Neural progenitor cell (in vitro differentiated cells): ENCODE measurements around the gene NCEH1. TPM values are rescaled to one million over a fixed set of nuclear protein-coding genes. Genes with fewer than 3 reads are reported as not detected.

Experiments
- DNase-seq: peaks from one replicate; pipeline ENCODE4 v3.0.0-alpha.2; 2016; ENCODE audit warnings: low spot score
- H2AFZ ChIP-seq: fragments of 200-600 bp; sonication (generic); replicated peaks from 2 replicates; pipeline ENCODE4 v1.6.1; 2016; ENCODE audit warnings: antibody characterized with exemption
- H3F3A ChIP-seq: fragments of 200-600 bp; sonication (generic); 2 replicates; pipeline ENCODE4 v1.6.1; 2016; ENCODE audit warnings: antibody characterized with exemption, low read depth
- H3K27ac ChIP-seq: fragments of 200-600 bp; sonication (generic); 2 replicates; pipeline ENCODE4 v1.5.1; 2016; ENCODE audit warnings: mild to moderate bottlenecking
- H3K27me3 ChIP-seq: fragments of 200-600 bp; sonication (generic); 2 replicates; pipeline ENCODE4 v1.6.1; 2016; ENCODE audit warnings: mild to moderate bottlenecking, moderate library complexity
- H3K36me3 ChIP-seq: fragments of 200-600 bp; sonication (generic); 2 replicates; pipeline ENCODE4 v1.5.1; 2016
- H3K4me1 ChIP-seq: fragments of 200-600 bp; sonication (generic); 2 replicates; pipeline ENCODE4 v1.6.1; 2016; ENCODE audit warnings: mixed run types
- H3K4me2 ChIP-seq: fragments of 200-600 bp; sonication (generic); 2 replicates; pipeline ENCODE4 v1.6.1; 2016
- H3K4me3 ChIP-seq: fragments of 200-600 bp; sonication (generic); 2 replicates; pipeline ENCODE4 v1.5.1; 2016
- H3K79me2 ChIP-seq: fragments of 200-600 bp; sonication (generic); 2 replicates; pipeline ENCODE4 v1.6.1; 2016; ENCODE audit warnings: low read depth
- H3K9ac ChIP-seq: fragments of 200-600 bp; sonication (generic); 2 replicates; pipeline ENCODE4 v1.6.1; 2016
- H3K9me3 ChIP-seq: fragments of 200-600 bp; sonication (generic); 2 replicates; pipeline ENCODE4 v1.5.1; 2016; ENCODE audit warnings: low read depth
- H4K20me1 ChIP-seq: fragments of 200-600 bp; sonication (generic); 2 replicates; pipeline ENCODE4 v1.6.1; 2016; ENCODE audit warnings: low read depth
- H3K27ac Mint-ChIP-seq: 3 replicates; pipeline ENCODE4 v1.8.0; 2021; ENCODE audit warnings: mixed read lengths
- H3K27me3 Mint-ChIP-seq: 2 replicates; pipeline ENCODE4 v1.8.0; 2022; ENCODE audit warnings: low read depth, mild to moderate bottlenecking, inconsistent platforms, moderate library complexity, mixed read lengths; ENCODE audit not compliant: insufficient read depth
- H3K36me3 Mint-ChIP-seq: 3 replicates; pipeline ENCODE4 v1.8.0; 2021; ENCODE audit warnings: mixed read lengths
- H3K4me1 Mint-ChIP-seq: 3 replicates; pipeline ENCODE4 v1.8.0; 2021; ENCODE audit warnings: mixed read lengths
- H3K4me3 Mint-ChIP-seq: 3 replicates; pipeline ENCODE4 v1.8.0; 2021; ENCODE audit warnings: mild to moderate bottlenecking, moderate library complexity, mixed read lengths
- H3K9me3 Mint-ChIP-seq: 3 replicates; pipeline ENCODE4 v1.8.0; 2020; ENCODE audit warnings: mixed read lengths
- EZH2 ChIP-seq: fragments of 200-600 bp; sonication (generic); IDR thresholded peaks from 2 replicates; pipeline ENCODE4 v1.6.1; 2017; ENCODE audit warnings: antibody characterized with exemption, mild to moderate bottlenecking, moderate library complexity
- EZH2phosphoT487 ChIP-seq: fragments of 200-600 bp; sonication (generic); IDR thresholded peaks from 2 replicates; pipeline ENCODE4 v1.6.1; 2017; ENCODE audit warnings: antibody characterized with exemption
- total RNA-seq: library from RNA; depleted of rRNA; stranded (reverse); fragments of >200 nt; gene quantifications from 2 replicates; pipeline ENCODE4 v1.2.3, GENCODE V29; 2015; ENCODE audit warnings: low replicate concordance
- TF ChIP-seq, protein P1 (sequence below): fragments of 200-600 bp; sonication (generic); IDR thresholded peaks from 2 replicates; pipeline ENCODE4 v1.5.1; 2017; ENCODE audit warnings: antibody characterized with exemption, mild to moderate bottlenecking

Gene NCEH1
- total RNA-seq, 1 donor from 2014 or later, result 7.7 TPM

DNA sequence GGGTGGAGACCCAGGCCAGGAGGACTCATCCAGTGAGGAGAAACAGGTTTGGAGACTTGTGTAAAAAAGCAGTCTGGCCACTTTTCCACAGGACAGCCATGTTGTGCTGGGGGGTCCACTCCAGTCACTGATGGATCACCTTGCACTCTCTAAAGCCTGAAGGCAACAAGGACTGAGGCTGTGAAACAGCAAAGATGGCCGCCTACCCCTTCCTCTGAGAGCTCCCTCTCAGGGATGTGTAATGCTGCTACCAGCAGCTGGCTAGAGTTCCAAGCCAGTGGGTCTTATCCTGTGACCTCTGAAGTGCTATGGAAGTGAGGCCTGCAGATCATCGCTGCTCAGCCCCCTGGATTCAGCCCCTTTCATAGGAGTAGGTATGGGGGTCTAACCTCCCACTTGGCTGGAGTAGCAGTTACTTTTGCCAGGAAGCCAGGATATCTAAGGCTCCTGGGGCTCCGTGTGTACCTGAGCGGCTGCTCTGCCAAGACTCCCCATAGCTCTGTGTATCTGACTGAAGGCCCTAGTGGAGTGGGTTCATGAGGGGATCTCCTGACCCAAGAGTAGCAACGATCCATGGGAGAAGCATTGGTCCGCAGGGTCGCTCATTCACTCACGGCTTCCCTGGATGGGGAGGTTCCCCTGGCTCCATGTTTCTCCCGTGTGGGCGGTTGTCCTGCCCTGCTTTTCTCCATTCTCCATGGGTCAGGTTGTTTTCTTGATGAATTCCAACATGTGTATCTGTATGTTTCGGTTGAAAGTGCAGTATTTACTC lies 117.8 kb downstream of the NCEH1 start:
- Histone ChIP-seq H3K36me3 (no peaks in the 10 kb centered on the region), H3K4me2 (no peak overlapping the region), H4K20me1 (no peaks in the 10 kb centered on the region), H3K4me3 (no peak overlapping the region), H3K27me3 (no peaks in the 10 kb centered on the region), H3K79me2 (no peaks in the 10 kb centered on the region), H2AFZ (no peak overlapping the region), H3K4me1 (no peaks in the 10 kb centered on the region), H3K9ac (no peak overlapping the region), H3K9me3 (no peaks in the 10 kb centered on the region), H3K27ac (no peak overlapping the region), H3F3A (no peaks in the 10 kb centered on the region)
- H3K4me3 Mint-ChIP-seq, result no peak overlapping the region
- H3K36me3 Mint-ChIP-seq, result no peaks in the 10 kb centered on the region
- no peak for DNase-seq
- no peaks in the 10 kb centered on the region for H3K9me3 Mint-ChIP-seq
- TF ChIP-seq, protein P1, sequence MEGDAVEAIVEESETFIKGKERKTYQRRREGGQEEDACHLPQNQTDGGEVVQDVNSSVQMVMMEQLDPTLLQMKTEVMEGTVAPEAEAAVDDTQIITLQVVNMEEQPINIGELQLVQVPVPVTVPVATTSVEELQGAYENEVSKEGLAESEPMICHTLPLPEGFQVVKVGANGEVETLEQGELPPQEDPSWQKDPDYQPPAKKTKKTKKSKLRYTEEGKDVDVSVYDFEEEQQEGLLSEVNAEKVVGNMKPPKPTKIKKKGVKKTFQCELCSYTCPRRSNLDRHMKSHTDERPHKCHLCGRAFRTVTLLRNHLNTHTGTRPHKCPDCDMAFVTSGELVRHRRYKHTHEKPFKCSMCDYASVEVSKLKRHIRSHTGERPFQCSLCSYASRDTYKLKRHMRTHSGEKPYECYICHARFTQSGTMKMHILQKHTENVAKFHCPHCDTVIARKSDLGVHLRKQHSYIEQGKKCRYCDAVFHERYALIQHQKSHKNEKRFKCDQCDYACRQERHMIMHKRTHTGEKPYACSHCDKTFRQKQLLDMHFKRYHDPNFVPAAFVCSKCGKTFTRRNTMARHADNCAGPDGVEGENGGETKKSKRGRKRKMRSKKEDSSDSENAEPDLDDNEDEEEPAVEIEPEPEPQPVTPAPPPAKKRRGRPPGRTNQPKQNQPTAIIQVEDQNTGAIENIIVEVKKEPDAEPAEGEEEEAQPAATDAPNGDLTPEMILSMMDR, result no peak
- TF ChIP-seq EZH2 (no peak), EZH2phosphoT487 (no peak)
- H3K4me1 Mint-ChIP-seq, result peaks cover 2% of the 10 kb centered on the region
- no peak overlapping the region for H3K27ac Mint-ChIP-seq
- H3K27me3 Mint-ChIP-seq, result peaks cover 3% of the 10 kb centered on the region

DNA sequence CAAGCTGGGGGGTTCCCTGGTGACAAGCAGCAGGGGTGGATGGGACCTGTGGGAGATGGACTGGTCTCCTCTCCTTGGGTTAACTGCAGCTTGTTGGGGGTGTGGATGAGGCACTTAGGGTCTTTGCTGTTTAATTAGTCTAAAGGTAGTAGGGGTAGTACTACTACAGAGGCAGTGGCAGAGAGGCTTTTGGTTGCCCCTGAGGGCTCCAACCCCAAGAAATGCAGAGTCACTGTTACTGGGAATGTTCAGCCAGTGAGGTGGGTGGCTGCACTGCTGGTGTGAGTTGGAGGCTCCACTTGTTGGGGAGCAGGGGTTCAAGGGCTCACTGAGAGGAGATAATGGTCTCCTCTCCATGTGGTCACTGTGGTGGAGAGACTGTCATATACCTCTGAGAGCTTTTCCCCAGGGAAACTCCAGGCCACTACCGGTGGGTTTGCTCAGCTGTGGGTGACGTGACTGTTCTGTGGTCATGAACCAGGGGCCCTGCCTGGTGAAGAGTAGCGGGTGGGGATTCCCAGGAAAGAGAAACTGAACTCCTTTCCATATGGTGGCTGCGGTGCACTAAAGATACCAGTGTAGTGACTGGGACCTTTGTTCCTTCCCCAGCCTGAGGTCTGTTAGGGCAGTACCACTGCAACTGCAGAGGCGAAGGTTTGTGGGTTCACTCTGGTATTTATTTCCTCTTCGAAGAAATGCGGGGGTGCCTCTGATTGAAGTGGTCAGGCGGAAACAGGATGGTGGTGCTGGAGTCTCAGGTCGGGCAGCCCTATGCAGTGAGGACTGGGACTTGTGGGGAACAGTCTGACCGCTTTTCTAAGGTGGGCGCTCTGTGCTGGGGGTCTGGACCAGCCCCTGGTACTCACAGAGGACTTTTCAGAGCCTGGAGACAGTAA lies 118.7 kb downstream of the NCEH1 start:
- Mint-ChIP-seq H3K27ac (no peak overlapping the region), H3K4me3 (no peak overlapping the region), H3K27me3 (peaks cover 3% of the 10 kb centered on the region), H3K4me1 (peaks cover 2% of the 10 kb centered on the region), H3K36me3 (no peaks in the 10 kb centered on the region), H3K9me3 (no peaks in the 10 kb centered on the region)
- Histone ChIP-seq H3K4me1 (no peaks in the 10 kb centered on the region), H3K4me3 (no peak overlapping the region), H3K9ac (no peak overlapping the region), H3K4me2 (no peak overlapping the region), H3K27ac (no peak overlapping the region), H3F3A (no peaks in the 10 kb centered on the region), H4K20me1 (no peaks in the 10 kb centered on the region), H3K27me3 (no peaks in the 10 kb centered on the region), H3K9me3 (no peaks in the 10 kb centered on the region), H2AFZ (no peak overlapping the region), H3K36me3 (no peaks in the 10 kb centered on the region), H3K79me2 (no peaks in the 10 kb centered on the region)
- DNase-seq, result no peak
- TF ChIP-seq EZH2phosphoT487, result no peak
- TF ChIP-seq EZH2, result no peak
- TF ChIP-seq, protein P1, result no peak

DNA sequence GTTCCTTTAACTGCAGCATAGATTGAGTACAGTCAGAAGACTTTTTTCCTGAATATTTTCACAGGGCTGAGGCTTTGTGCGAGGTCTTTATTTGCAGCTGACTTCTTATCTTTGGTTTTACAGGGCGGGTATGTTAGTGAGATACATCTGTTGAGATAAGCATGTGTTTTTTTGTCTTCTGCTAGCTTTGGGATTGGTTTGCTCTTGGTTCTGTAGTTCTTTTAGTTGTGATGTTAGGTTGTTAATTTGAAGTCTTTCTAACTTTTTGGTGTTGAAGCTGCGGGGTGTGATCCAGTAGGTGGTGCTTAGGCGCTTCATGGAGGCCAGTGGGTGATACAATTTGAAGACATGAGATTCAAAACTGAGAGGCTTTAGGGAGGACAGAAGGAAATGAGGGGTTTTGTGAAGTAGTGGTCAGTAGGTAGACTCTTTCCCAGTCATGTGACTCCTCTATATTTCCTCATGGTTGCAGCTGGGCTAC lies 119.7 kb downstream of the NCEH1 start:
- no peaks in the 10 kb centered on the region for H4K20me1 ChIP-seq
- no peak overlapping the region for H3K9ac ChIP-seq
- H3K4me1 Mint-ChIP-seq, result peaks cover 2% of the 10 kb centered on the region
- H2AFZ ChIP-seq, result no peak overlapping the region
- TF ChIP-seq EZH2 (no peak), EZH2phosphoT487 (no peak)
- TF ChIP-seq, protein P1, result no peak
- DNase-seq, result no peak
- no peak overlapping the region for H3K4me3 ChIP-seq
- no peaks in the 10 kb centered on the region for H3F3A ChIP-seq
- H3K9me3 Mint-ChIP-seq, result no peaks in the 10 kb centered on the region
- no peaks in the 10 kb centered on the region for H3K27me3 ChIP-seq
- H3K27ac ChIP-seq, result no peak overlapping the region
- H3K36me3 ChIP-seq, result no peaks in the 10 kb centered on the region
- no peaks in the 10 kb centered on the region for H3K79me2 ChIP-seq
- no peak overlapping the region for H3K27ac Mint-ChIP-seq
- H3K36me3 Mint-ChIP-seq, result no peaks in the 10 kb centered on the region
- H3K9me3 ChIP-seq, result no peaks in the 10 kb centered on the region
- H3K4me3 Mint-ChIP-seq, result no peak overlapping the region
- no peaks in the 10 kb centered on the region for H3K4me1 ChIP-seq
- H3K27me3 Mint-ChIP-seq, result peaks cover 3% of the 10 kb centered on the region
- no peak overlapping the region for H3K4me2 ChIP-seq
